GM12878 (cell line): Measurements from ENCODE around the gene ANGPTL4. TPM values are rescaled to one million over a fixed set of nuclear protein-coding genes. Genes with fewer than 3 reads are reported as not detected.

Source experiments
- ESRRA ChIP-seq: IDR thresholded peaks from 2 replicates; pipeline ENCODE4 v1.6.1; 2012; ENCODE audit warnings: mild to moderate bottlenecking, low read length, improper control_type of control experiment
- JUNB ChIP-seq: IDR thresholded peaks from 2 replicates; pipeline ENCODE4 v1.6.1; 2016; ENCODE audit warnings: antibody characterized with exemption, mild to moderate bottlenecking
- LARP7 ChIP-seq: fragments of 450-650 bp; IDR thresholded peaks from 2 replicates; pipeline ENCODE4 v1.6.1; 2017; ENCODE audit warnings: mild to moderate bottlenecking
- NFXL1 ChIP-seq: fragments of 450-650 bp; IDR thresholded peaks from 2 replicates; pipeline ENCODE4 v1.6.1; 2017; ENCODE audit warnings: antibody characterized with exemption, mild to moderate bottlenecking, borderline replicate concordance
- NR2C1 ChIP-seq: fragments of 450-650 bp; IDR thresholded peaks from 2 replicates; pipeline ENCODE4 v1.6.1; 2017; ENCODE audit warnings: antibody characterized with exemption, mild to moderate bottlenecking, moderate library complexity
- POLR2AphosphoS5 ChIP-seq: IDR thresholded peaks from 2 replicates; pipeline ENCODE4 v1.6.1; 2011; ENCODE audit warnings: mild to moderate bottlenecking, low read length, inconsistent platforms
- POU2F2 ChIP-seq: IDR thresholded peaks from 3 replicates; pipeline ENCODE4 v1.6.1; 2011; ENCODE audit warnings: low read depth, mild to moderate bottlenecking, low read length, borderline replicate concordance
- SIX5 ChIP-seq: IDR thresholded peaks from 2 replicates; pipeline ENCODE4 v1.6.1; 2011; ENCODE audit warnings: mild to moderate bottlenecking, low read depth, low read length, moderate library complexity; ENCODE audit not compliant: severe bottlenecking
- STAT1 ChIP-seq: fragments of 450-650 bp; conservative IDR thresholded peaks from 2 replicates; pipeline ENCODE4 v1.6.1; 2014; ENCODE audit warnings: antibody characterized with exemption, mild to moderate bottlenecking
- SUPT20H ChIP-seq: IDR thresholded peaks from 2 replicates; pipeline ENCODE4 v1.6.1; 2011; ENCODE audit warnings: low read depth, mild to moderate bottlenecking, low read length, moderate library complexity, borderline replicate concordance; ENCODE audit not compliant: control insufficient read depth
- ZNF217 ChIP-seq: fragments of 450-650 bp; IDR thresholded peaks from 2 replicates; pipeline ENCODE4 v1.6.1; 2017; ENCODE audit warnings: antibody characterized with exemption, mild to moderate bottlenecking
- ZNF24 ChIP-seq: fragments of 450-650 bp; IDR thresholded peaks from 2 replicates; pipeline ENCODE4 v1.6.1; 2017; ENCODE audit warnings: antibody characterized with exemption, mild to moderate bottlenecking
- ZNF592 ChIP-seq: fragments of 450-650 bp; IDR thresholded peaks from 2 replicates; pipeline ENCODE4 v1.6.1; 2017; ENCODE audit warnings: mild to moderate bottlenecking, moderate library complexity
- polyA plus RNA-seq, 11 experiments: library from polyadenylated mRNA; depleted of rRNA in 4 of 11; unstranded in 6 of 11; stranded (reverse) in 5 of 11; fragments of >200 nt; fragmentation: Nextera tagmentation in 4 of 11; fragmentation: Illumina TruSeq in 1 of 11; extraction: Ambion mirVana in 4 of 11; extraction: Trizol in 1 of 11; gene quantifications; 1 replicate in 1 of 11; 2 replicates in 10 of 11; pipeline versions ENCODE4 v1.2.1 to v1.2.3, GENCODE V29; 2011 to 2016; ENCODE audit warnings: inconsistent platforms in 2 of 11, missing spikeins in 2 of 11, low read depth in 1 of 11
- total RNA-seq, 4 experiments: library from RNA; depleted of rRNA in 3 of 4; stranded (reverse); fragments of >200 nt in 3 of 4; fragmentation: Illumina TruSeq in 1 of 4; extraction: Trizol in 1 of 4; gene quantifications; 2 replicates each; pipeline versions ENCODE4 v1.2.1 to v1.2.3, GENCODE V29; 2013 to 2021
- TF ChIP-seq, protein P1 (sequence below): IDR thresholded peaks from 2 replicates; pipeline ENCODE4 v1.6.1; 2011; ENCODE audit warnings: mild to moderate bottlenecking, low read depth, low read length, moderate library complexity; ENCODE audit not compliant: insufficient replicate concordance
- TF ChIP-seq, protein P2 (sequence below): IDR thresholded peaks from 2 replicates; pipeline ENCODE4 v1.6.1; 2011; ENCODE audit warnings: low read depth, low read length, improper control_type of control experiment, borderline replicate concordance
- TF ChIP-seq, protein P3 (sequence below): fragments of 450-650 bp; IDR thresholded peaks from 2 replicates; pipeline ENCODE4 v1.6.1; 2017; ENCODE audit warnings: antibody characterized with exemption, mild to moderate bottlenecking, moderate library complexity

Gene ANGPTL4
- total and polyA plus RNA-seq, 10 of the 15 experiments (the other 5 are each of a cell fraction or from before 2014, with no cell fraction given), result 0.45 TPM; not detected in 9

- TF ChIP-seq ZNF592, result no peak
- TF ChIP-seq NR2C1, result no peak
- TF ChIP-seq ZNF24, result no peak
- TF ChIP-seq JUNB, result no peak
- TF ChIP-seq POLR2AphosphoS5, result no peak
- TF ChIP-seq, protein P1, sequence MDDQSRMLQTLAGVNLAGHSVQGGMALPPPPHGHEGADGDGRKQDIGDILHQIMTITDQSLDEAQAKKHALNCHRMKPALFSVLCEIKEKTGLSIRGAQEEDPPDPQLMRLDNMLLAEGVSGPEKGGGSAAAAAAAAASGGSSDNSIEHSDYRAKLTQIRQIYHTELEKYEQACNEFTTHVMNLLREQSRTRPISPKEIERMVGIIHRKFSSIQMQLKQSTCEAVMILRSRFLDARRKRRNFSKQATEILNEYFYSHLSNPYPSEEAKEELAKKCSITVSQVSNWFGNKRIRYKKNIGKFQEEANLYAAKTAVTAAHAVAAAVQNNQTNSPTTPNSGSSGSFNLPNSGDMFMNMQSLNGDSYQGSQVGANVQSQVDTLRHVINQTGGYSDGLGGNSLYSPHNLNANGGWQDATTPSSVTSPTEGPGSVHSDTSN, result no peak
- TF ChIP-seq, protein P2, sequence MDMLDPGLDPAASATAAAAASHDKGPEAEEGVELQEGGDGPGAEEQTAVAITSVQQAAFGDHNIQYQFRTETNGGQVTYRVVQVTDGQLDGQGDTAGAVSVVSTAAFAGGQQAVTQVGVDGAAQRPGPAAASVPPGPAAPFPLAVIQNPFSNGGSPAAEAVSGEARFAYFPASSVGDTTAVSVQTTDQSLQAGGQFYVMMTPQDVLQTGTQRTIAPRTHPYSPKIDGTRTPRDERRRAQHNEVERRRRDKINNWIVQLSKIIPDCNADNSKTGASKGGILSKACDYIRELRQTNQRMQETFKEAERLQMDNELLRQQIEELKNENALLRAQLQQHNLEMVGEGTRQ, result no peak
- no peak for TF ChIP-seq STAT1
- no peak for TF ChIP-seq POU2F2
- no peak for TF ChIP-seq LARP7
- no peak for TF ChIP-seq NFXL1
- TF ChIP-seq ESRRA, result no peak
- no peak for TF ChIP-seq SUPT20H
- TF ChIP-seq, protein P3, sequence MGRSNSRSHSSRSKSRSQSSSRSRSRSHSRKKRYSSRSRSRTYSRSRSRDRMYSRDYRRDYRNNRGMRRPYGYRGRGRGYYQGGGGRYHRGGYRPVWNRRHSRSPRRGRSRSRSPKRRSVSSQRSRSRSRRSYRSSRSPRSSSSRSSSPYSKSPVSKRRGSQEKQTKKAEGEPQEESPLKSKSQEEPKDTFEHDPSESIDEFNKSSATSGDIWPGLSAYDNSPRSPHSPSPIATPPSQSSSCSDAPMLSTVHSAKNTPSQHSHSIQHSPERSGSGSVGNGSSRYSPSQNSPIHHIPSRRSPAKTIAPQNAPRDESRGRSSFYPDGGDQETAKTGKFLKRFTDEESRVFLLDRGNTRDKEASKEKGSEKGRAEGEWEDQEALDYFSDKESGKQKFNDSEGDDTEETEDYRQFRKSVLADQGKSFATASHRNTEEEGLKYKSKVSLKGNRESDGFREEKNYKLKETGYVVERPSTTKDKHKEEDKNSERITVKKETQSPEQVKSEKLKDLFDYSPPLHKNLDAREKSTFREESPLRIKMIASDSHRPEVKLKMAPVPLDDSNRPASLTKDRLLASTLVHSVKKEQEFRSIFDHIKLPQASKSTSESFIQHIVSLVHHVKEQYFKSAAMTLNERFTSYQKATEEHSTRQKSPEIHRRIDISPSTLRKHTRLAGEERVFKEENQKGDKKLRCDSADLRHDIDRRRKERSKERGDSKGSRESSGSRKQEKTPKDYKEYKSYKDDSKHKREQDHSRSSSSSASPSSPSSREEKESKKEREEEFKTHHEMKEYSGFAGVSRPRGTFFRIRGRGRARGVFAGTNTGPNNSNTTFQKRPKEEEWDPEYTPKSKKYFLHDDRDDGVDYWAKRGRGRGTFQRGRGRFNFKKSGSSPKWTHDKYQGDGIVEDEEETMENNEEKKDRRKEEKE, result no peak
- TF ChIP-seq SIX5, result no peak
- no peak for TF ChIP-seq ZNF217
Measured at GRCh38 chr19:8363803-8364771, at the start of gene ANGPTL4 (continued).
